GM12878 (cell line): ENCODE measurements around the gene PRICKLE4. TPM values are rescaled to one million over a fixed set of nuclear protein-coding genes. Genes with fewer than 3 reads are reported as not detected.

Source experiments
- ATAC-seq: fragments of 200-7000 bp; cut with Tn5 transposase; 3 replicates; pipeline ENCODE4 v1.9.1; 2020; ENCODE audit warnings: mild to moderate bottlenecking, moderate library complexity
- BruUV-seq: library from RNA; stranded (reverse); fragments of 400-500 nt; replicated peaks from 2 replicates; lab custom pipeline; 2021; lab: Mats Ljungman, UMichigan
- CTCF ChIA-PET: fragments of 300-600 bp; sonication (Branson Sonifier 250); formaldehyde crosslinking; extraction: SDS; loops from one replicate; lab custom pipeline; 2021; ENCODE audit warnings: inconsistent platforms; lab: Yijun Ruan, JAX
- POLR2A ChIA-PET: fragments of 350-600 bp; formaldehyde crosslinking; extraction: SDS; loops from one replicate; lab custom pipeline; 2021; ENCODE audit warnings: inconsistent platforms; lab: Charles Lee
- RAD21 ChIA-PET: fragments of 300-600 bp; sonication (Branson Sonifier 250); formaldehyde crosslinking; loops from one replicate; lab custom pipeline; 2023; ENCODE audit warnings: antibody characterized with exemption; ENCODE audit not compliant: unreplicated experiment; lab: Charles Lee
- SMC1A ChIA-PET: fragments of 300-600 bp; sonication (Branson Sonifier 250); formaldehyde crosslinking; loops from one replicate; lab custom pipeline; 2023; ENCODE audit not compliant: unreplicated experiment, uncharacterized antibody; lab: Charles Lee
- DNase-seq: peaks from one replicate; pipeline ENCODE4 v3.0.0-alpha.2; 2011; ENCODE audit warnings: low read depth, low spot score
- FAIRE-seq: peaks from 3 replicates; lab custom pipeline; 2011; peaks lifted over from hg19 to GRCh38; lab: Jason Lieb, UNC
- H2AFZ ChIP-seq: 2 replicates; pipeline ENCODE4 v1.6.0; 2011; ENCODE audit warnings: low read depth, low read length, control low read depth; ENCODE audit not compliant: control insufficient read depth
- H3K27ac ChIP-seq: 2 replicates; pipeline ENCODE4 v1.5.1; 2011; ENCODE audit warnings: control low read depth; ENCODE audit not compliant: control insufficient read depth, insufficient read depth
- H3K27me3 ChIP-seq, 2 experiments: replicated peaks in 1 of 2; 2 replicates each; pipeline versions ENCODE4 v1.6.0 to v1.6.1; 2011; ENCODE audit warnings: low read length in 1 of 2; ENCODE audit not compliant: control insufficient read depth in 2 of 2, insufficient read depth in 2 of 2
- H3K36me3 ChIP-seq, 2 experiments: 2 replicates each; pipeline ENCODE4 v1.5.1; 2011; ENCODE audit warnings: low read length in 1 of 2; ENCODE audit not compliant: control insufficient read depth in 2 of 2, insufficient read depth in 2 of 2
- H3K4me1 ChIP-seq: 2 replicates; pipeline ENCODE4 v1.6.1; 2011; ENCODE audit warnings: mild to moderate bottlenecking, low read length, moderate library complexity, mixed read lengths; ENCODE audit not compliant: control insufficient read depth, insufficient read depth
- H3K4me2 ChIP-seq: 2 replicates; pipeline ENCODE4 v1.6.0; 2011; ENCODE audit warnings: control low read depth; ENCODE audit not compliant: control insufficient read depth, insufficient read depth
- H3K4me3 ChIP-seq: fragments of 200-600 bp; sonication (generic); 2 replicates; pipeline ENCODE4 v1.5.1; 2016
- H3K79me2 ChIP-seq: 2 replicates; pipeline ENCODE4 v1.6.0; 2011; ENCODE audit warnings: low read length; ENCODE audit not compliant: control insufficient read depth, insufficient read depth
- H3K9ac ChIP-seq: 2 replicates; pipeline ENCODE4 v1.8.0; 2011; ENCODE audit warnings: low read length, control low read depth, mixed read lengths; ENCODE audit not compliant: control insufficient read depth, insufficient read depth
- H3K9me3 ChIP-seq: replicated peaks from 3 replicates; pipeline ENCODE4 v1.5.1; 2011; ENCODE audit warnings: mild to moderate bottlenecking, low read length; ENCODE audit not compliant: control insufficient read depth, insufficient read depth
- H4K20me1 ChIP-seq: 2 replicates; pipeline ENCODE4 v1.6.0; 2011; ENCODE audit not compliant: control insufficient read depth, insufficient read depth
- ASH2L ChIP-seq: fragments of 300-600, 200-600 bp; sonication (generic); IDR thresholded peaks from 2 replicates; pipeline ENCODE4 v1.6.1; 2017; ENCODE audit warnings: low read depth, mild to moderate bottlenecking, borderline replicate concordance
- E2F4 ChIP-seq: IDR thresholded peaks from 2 replicates; pipeline ENCODE4 v1.6.1; 2012; ENCODE audit warnings: low read depth, low read length, improper control_type of control experiment
- ESRRA ChIP-seq: IDR thresholded peaks from 2 replicates; pipeline ENCODE4 v1.6.1; 2012; ENCODE audit warnings: mild to moderate bottlenecking, low read length, improper control_type of control experiment
- KDM1A ChIP-seq: fragments of 200-600 bp; sonication (generic); IDR thresholded peaks from 2 replicates; pipeline ENCODE4 v1.6.1; 2016; ENCODE audit warnings: borderline replicate concordance
- PML ChIP-seq: IDR thresholded peaks from 2 replicates; pipeline ENCODE4 v1.6.1; 2012; ENCODE audit warnings: low read length, inconsistent platforms
- RELA ChIP-seq: fragments of 450-650 bp; IDR thresholded peaks from 2 replicates; pipeline ENCODE4 v1.8.0; 2014; ENCODE audit warnings: borderline replicate concordance; ENCODE audit not compliant: partially characterized antibody
- RFX5 ChIP-seq: IDR thresholded peaks from 2 replicates; pipeline ENCODE4 v1.6.1; 2011; ENCODE audit warnings: low read depth, low read length, improper control_type of control experiment
- SMARCA5 ChIP-seq: fragments of 450-650 bp; IDR thresholded peaks from 2 replicates; pipeline ENCODE4 v1.6.1; 2017; ENCODE audit warnings: mild to moderate bottlenecking
- ZNF274 ChIP-seq: IDR thresholded peaks from one replicate; pipeline ENCODE4 v1.8.0; 2011; ENCODE audit not compliant: insufficient read length, insufficient read depth
- WGBS: methylation state at CpG from one replicate; pipeline ENCODE4 v1.1.6; 2016; ENCODE audit warnings: low lambda C conversion rate; ENCODE audit not compliant: insufficient replicate concordance, insufficient coverage; ENCODE audit errors: missing lambda C conversion rate; 5-methylcytosine and 5-hydroxymethylcytosine counted together
- in situ Hi-C: fragments of 300-500 bp; cut with MboI; formaldehyde crosslinking; loops from 9 replicates; pipeline ENCODE4 v1.14.3; 2018; ENCODE audit warnings: mixed read lengths
- intact Hi-C: fragments of 100-400 bp; cut with micrococcal nuclease; formaldehyde crosslinking; loops from one replicate; pipeline ENCODE4 v1.14.2; 2022; ENCODE audit not compliant: unreplicated experiment
- polyA plus RNA-seq, 11 experiments: library from polyadenylated mRNA; depleted of rRNA in 4 of 11; unstranded in 6 of 11; stranded (reverse) in 5 of 11; fragments of >200 nt; fragmentation: Nextera tagmentation in 4 of 11; fragmentation: Illumina TruSeq in 1 of 11; extraction: Ambion mirVana in 4 of 11; extraction: Trizol in 1 of 11; gene quantifications; 1 replicate in 1 of 11; 2 replicates in 10 of 11; pipeline versions ENCODE4 v1.2.1 to v1.2.3, GENCODE V29; 2011 to 2016; ENCODE audit warnings: inconsistent platforms in 2 of 11, missing spikeins in 2 of 11, low read depth in 1 of 11
- total RNA-seq, 4 experiments: library from RNA; depleted of rRNA in 3 of 4; stranded (reverse); fragments of >200 nt in 3 of 4; fragmentation: Illumina TruSeq in 1 of 4; extraction: Trizol in 1 of 4; gene quantifications; 2 replicates each; pipeline versions ENCODE4 v1.2.1 to v1.2.3, GENCODE V29; 2013 to 2021
- TF ChIP-seq, protein P1 (sequence below): fragments of 450-650 bp; IDR thresholded peaks from 2 replicates; pipeline ENCODE4 v1.6.1; 2017; ENCODE audit warnings: mild to moderate bottlenecking

Gene PRICKLE4
- total and polyA plus RNA-seq, 10 of the 15 experiments (the other 5 are each of a cell fraction or from before 2014, with no cell fraction given) = 0.33 to 0.85 (median 0.35) TPM; not detected in 7

DNA sequence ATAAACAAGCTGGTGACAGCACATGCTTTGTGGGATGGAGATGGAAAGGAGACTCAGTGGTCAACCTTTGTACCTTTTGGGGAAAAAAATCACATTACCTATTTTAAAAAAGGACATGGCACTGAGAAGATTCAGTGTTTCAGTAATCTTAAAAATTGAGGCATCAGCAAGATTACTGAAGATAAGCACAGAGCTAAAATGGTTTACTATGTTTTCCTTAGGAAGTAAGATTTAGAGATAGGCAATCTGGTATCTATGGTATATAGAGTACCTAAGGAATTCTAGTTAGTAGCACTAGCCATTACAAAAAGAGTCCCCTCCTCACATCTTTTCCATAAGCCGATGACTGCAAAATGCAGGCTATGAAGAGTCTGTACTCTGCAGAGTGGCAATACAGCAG lies 42.6 kb downstream of the PRICKLE4 start:
- ChIA-PET POLR2A (interaction anchor here (0.8 kb wide), 1 partner anchor 9 kb away, joined by 5 read pairs; no protein-coding TSS in a partner anchor), SMC1A (interaction anchor here (1.1 to 1.2 kb wide), 2 partner anchors 11 to 13 kb away, joined by 3 read pairs; no protein-coding TSS in a partner anchor), RAD21 (interaction anchor here (1.2 kb wide), 1 partner anchor 220 kb away, joined by 3 read pairs; no protein-coding TSS in a partner anchor), CTCF (no interaction called here)
- no peaks in the 10 kb centered on the region for H3K4me1 ChIP-seq
- H3K36me3 ChIP-seq = no peaks in the 10 kb centered on the region
- TF ChIP-seq ESRRA = no peak
- no peak for TF ChIP-seq SMARCA5
- no peak for TF ChIP-seq KDM1A
- TF ChIP-seq, protein P1, sequence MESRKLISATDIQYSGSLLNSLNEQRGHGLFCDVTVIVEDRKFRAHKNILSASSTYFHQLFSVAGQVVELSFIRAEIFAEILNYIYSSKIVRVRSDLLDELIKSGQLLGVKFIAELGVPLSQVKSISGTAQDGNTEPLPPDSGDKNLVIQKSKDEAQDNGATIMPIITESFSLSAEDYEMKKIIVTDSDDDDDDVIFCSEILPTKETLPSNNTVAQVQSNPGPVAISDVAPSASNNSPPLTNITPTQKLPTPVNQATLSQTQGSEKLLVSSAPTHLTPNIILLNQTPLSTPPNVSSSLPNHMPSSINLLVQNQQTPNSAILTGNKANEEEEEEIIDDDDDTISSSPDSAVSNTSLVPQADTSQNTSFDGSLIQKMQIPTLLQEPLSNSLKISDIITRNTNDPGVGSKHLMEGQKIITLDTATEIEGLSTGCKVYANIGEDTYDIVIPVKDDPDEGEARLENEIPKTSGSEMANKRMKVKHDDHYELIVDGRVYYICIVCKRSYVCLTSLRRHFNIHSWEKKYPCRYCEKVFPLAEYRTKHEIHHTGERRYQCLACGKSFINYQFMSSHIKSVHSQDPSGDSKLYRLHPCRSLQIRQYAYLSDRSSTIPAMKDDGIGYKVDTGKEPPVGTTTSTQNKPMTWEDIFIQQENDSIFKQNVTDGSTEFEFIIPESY = no peak
- no peak for TF ChIP-seq ASH2L
- no peak for TF ChIP-seq ZNF274
- TF ChIP-seq E2F4 = no peak
- TF ChIP-seq PML = no peak
- TF ChIP-seq RELA = no peak
- TF ChIP-seq RFX5 = no peak
- no peaks in the 10 kb centered on the region for H3K79me2 ChIP-seq
- H2AFZ ChIP-seq = no peak overlapping the region
- no TSS peak for BruUV-seq
- H3K9ac ChIP-seq = no peak overlapping the region
- 100% methylated on average over 1 of the region's 1 CpG for WGBS
- H3K9me3 ChIP-seq = no peaks in the 10 kb centered on the region
- DNase-seq (no peak), FAIRE-seq (no peak), ATAC-seq (no peak)
- H3K4me3 ChIP-seq = no peak overlapping the region
- in situ Hi-C loops (no loop called here), intact Hi-C loops (no loop called here)
- no peaks in the 10 kb centered on the region for H4K20me1 ChIP-seq
- H3K4me2 ChIP-seq = no peak overlapping the region
- H3K27ac ChIP-seq = no peak overlapping the region
- no peaks in the 10 kb centered on the region for H3K27me3 ChIP-seq
